Astrocyte (in vitro differentiated cells and primary cell): ENCODE results near the gene LRRC10.

Experiments
- EZH2 ChIP-seq: IDR thresholded peaks from 2 replicates; pipeline ENCODE4 v1.6.1; 2012; ENCODE audit warnings: mild to moderate bottlenecking, low read length, inconsistent platforms; ENCODE audit not compliant: insufficient read depth
- TF ChIP-seq, protein P1 (sequence below): IDR thresholded peaks from 2 replicates; pipeline ENCODE4 v1.5.1; 2011; ENCODE audit warnings: low read depth, mild to moderate bottlenecking, inconsistent platforms, low read length, moderate library complexity; ENCODE audit not compliant: insufficient read depth

DNA sequence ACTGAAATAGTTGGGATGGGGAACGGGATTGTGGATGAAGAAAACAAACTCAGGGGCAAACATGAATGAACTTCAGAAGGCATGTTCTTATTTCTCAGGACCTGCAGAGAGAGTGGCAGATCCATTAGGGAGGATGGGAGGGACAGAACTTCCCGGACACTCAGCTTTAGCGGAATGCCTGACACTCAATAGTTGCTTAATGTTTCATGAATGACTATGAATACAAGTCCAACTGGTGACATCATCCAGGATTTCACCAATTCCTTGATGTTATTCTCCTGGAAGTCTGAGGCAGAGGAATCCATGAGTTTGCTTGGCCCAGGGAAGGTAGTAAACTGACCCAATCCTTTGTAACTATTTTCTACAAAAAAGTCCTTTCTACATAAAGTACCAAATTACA is 37.8 kb upstream of the LRRC10 start:
- TF ChIP-seq, protein P1, sequence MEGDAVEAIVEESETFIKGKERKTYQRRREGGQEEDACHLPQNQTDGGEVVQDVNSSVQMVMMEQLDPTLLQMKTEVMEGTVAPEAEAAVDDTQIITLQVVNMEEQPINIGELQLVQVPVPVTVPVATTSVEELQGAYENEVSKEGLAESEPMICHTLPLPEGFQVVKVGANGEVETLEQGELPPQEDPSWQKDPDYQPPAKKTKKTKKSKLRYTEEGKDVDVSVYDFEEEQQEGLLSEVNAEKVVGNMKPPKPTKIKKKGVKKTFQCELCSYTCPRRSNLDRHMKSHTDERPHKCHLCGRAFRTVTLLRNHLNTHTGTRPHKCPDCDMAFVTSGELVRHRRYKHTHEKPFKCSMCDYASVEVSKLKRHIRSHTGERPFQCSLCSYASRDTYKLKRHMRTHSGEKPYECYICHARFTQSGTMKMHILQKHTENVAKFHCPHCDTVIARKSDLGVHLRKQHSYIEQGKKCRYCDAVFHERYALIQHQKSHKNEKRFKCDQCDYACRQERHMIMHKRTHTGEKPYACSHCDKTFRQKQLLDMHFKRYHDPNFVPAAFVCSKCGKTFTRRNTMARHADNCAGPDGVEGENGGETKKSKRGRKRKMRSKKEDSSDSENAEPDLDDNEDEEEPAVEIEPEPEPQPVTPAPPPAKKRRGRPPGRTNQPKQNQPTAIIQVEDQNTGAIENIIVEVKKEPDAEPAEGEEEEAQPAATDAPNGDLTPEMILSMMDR: no peak
- TF ChIP-seq EZH2: no peak
